Duodenal mucosa (tissue), 2 donors: ENCODE data around the gene GPA33.
A peak's percentile ranks its signal among the peaks of the same experiment; 100 is the strongest.

Experiments used
- H3K27ac ChIP-seq: one replicate; pipeline ENCODE4 v1.7.0; 2013; ENCODE audit warnings: low read depth, low read length
- H3K27me3 ChIP-seq, 2 donors: one replicate each; pipeline ENCODE4 v1.7.0; 2013; ENCODE audit warnings: low read length in 2 of 2, control low read depth in 1 of 2; ENCODE audit not compliant: insufficient read depth in 2 of 2, control insufficient read depth in 1 of 2
- H3K36me3 ChIP-seq, 2 donors: one replicate each; pipeline ENCODE4 v1.7.0; 2013; ENCODE audit warnings: low read length in 2 of 2, control low read depth in 1 of 2; ENCODE audit not compliant: insufficient read depth in 2 of 2, control insufficient read depth in 1 of 2
- H3K4me1 ChIP-seq, 2 donors: one replicate each; pipeline ENCODE4 v1.7.0; 2013; ENCODE audit warnings: low read length in 2 of 2, control low read depth in 1 of 2; ENCODE audit not compliant: insufficient read depth in 2 of 2, control insufficient read depth in 1 of 2
- H3K4me3 ChIP-seq, 2 donors: one replicate each; pipeline ENCODE4 v1.7.0; 2013; ENCODE audit warnings: low read length in 2 of 2, low read depth in 1 of 2
- H3K9ac ChIP-seq, 2 donors: one replicate each; pipeline ENCODE4 v1.7.0; 2013; ENCODE audit warnings: low read length in 2 of 2, low read depth in 1 of 2
- H3K9me3 ChIP-seq, 2 donors: one replicate each; pipeline ENCODE4 v1.7.0; 2013; ENCODE audit warnings: low read length in 2 of 2, control low read depth in 1 of 2; ENCODE audit not compliant: control insufficient read depth in 1 of 2

Gene GPA33

GRCh38 chr1:167089939-167090313, 251 bp downstream of the GPA33 start:
- Histone ChIP-seq H3K27me3 (no peaks in the 10 kb centered on the region), H3K4me1 (peaks cover 28 to 58% of the 10 kb centered on the region in 2 donors), H3K9me3 (no peaks in the 10 kb centered on the region), H3K36me3 (no peaks in the 10 kb centered on the region), H3K27ac (peak overlapping the region; percentile 82), H3K9ac (peak overlapping the region; percentile 79 to 91), H3K4me3 (peak overlapping the region; percentile 66 to 79)

DNA sequence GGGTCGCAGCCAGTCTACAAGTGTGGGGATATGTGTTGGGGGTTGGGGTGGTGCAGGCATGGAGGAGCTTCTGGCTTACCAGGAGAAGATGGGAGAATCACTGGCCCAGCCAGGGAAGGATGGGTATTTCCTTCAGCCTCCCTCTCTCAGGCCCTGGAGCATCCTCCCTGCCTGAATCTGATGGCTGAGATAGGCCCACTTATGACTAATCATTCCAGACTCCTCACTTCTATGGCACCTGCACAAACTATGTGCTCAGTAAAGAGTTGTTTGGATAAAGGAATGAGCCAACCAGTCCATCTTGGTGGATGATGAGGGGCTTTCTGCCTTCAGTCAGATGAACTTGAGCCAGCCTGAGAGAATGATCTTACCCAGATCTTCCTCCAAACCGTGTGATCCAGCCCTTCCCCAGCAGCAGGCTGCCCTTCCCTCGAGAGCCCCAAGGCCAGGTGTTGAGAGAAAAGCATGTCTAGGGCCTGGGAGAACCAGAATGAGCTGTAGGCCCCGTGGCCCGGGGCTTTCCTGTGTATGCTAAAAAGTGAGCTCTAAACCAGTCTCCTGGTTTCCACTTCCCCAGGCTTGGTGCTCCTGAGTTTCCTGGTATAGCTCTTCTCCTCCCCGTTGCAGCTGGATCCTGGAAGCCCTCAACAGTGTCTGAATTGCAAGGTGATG, 1.3 kb downstream of the GPA33 start:
- Histone ChIP-seq H3K36me3 (no peaks in the 10 kb centered on the region), H3K4me1 (peaks cover 37 to 69% of the 10 kb centered on the region in 2 donors), H3K27me3 (no peaks in the 10 kb centered on the region), H3K9me3 (no peaks in the 10 kb centered on the region), H3K4me3 (peak overlapping the region; percentile 66 to 79), H3K9ac (peak overlapping the region; percentile 79 to 91), H3K27ac (no peak overlapping the region)

GRCh38 chr1:167086768-167087167, 3.4 kb downstream of the GPA33 start:
- Histone ChIP-seq H3K27ac (no peak overlapping the region), H3K4me3 (peak overlapping the region in 1 of 2 donors; percentile 46), H3K4me1 (peaks cover 57 to 81% of the 10 kb centered on the region in 2 donors), H3K9ac (peak overlapping the region in 1 of 2 donors; percentile 52), H3K9me3 (no peaks in the 10 kb centered on the region), H3K27me3 (no peaks in the 10 kb centered on the region), H3K36me3 (no peaks in the 10 kb centered on the region)

- Histone ChIP-seq H3K9me3 (no peaks in the 10 kb centered on the region), H3K27ac (no peak overlapping the region), H3K9ac (peak overlapping the region; percentile 40 to 52), H3K4me1 (peaks cover 64 to 82% of the 10 kb centered on the region in 2 donors), H3K4me3 (peak overlapping the region; percentile 6 to 46), H3K36me3 (no peaks in the 10 kb centered on the region), H3K27me3 (no peaks in the 10 kb centered on the region)
Measured at GRCh38 chr1:167086033-167086432, 4.1 kb downstream of the GPA33 start.

GRCh38 chr1:167084757-167085156, 5.4 kb downstream of the GPA33 start:
- Histone ChIP-seq H3K4me3 (no peak overlapping the region), H3K4me1 (peaks cover 64 to 73% of the 10 kb centered on the region in 2 donors), H3K27me3 (no peaks in the 10 kb centered on the region), H3K9ac (peak overlapping the region in 1 of 2 donors; percentile 22), H3K27ac (no peak overlapping the region), H3K36me3 (no peaks in the 10 kb centered on the region), H3K9me3 (no peaks in the 10 kb centered on the region)

DNA sequence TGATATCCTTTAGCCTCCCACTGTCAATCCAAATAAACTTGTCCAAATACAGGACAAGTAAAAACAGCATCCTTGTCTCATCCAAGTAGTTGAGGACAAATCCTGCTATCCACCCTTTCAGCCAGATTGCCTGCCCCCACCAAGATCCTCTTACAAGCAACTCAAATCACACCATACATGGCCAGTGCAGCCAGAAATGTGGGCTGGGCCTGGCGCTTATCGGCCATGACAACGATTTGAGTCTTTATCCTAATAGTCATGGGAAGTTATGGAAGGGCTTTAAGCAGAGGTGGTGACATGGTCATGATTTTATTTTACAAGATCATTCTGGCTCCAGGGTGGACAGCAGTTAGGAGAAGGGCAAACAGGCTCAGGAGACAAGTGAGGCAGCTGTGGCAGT, 6.3 kb downstream of the GPA33 start:
- Histone ChIP-seq H3K27me3 (no peaks in the 10 kb centered on the region), H3K4me1 (peaks cover 64 to 72% of the 10 kb centered on the region in 2 donors), H3K9ac (peak overlapping the region; percentile 22 to 73), H3K4me3 (peak overlapping the region; percentile 9 to 47), H3K9me3 (no peaks in the 10 kb centered on the region), H3K36me3 (no peaks in the 10 kb centered on the region), H3K27ac (no peak overlapping the region)

DNA sequence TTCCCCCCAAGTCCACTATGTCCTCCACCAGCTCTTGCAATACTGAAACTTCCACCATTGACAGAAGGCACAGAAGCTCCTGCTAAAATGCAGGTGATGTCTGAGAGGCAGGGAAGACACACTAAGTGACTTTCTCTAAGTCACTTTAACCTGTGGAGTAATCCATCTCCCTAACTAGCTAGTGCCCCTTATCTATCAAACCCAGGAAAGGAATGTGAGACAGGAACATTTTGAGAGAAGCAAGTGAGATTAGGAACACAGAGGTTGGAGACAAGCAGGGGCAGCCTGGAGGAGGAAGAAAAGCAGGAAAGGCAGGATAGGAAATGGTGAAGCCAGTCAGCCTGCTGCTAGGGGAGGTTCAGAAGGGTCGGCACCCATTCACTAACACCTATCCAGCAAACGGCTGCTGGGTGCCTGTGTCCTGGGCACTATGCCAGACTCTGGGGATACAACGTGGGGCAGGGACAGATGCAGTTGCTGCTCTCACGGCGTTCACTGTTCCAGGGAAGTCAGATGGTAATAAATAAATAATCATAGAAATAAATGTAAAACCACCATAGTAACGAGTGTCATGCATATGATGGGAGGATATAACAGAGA, 7.0 kb downstream of the GPA33 start:
- Histone ChIP-seq H3K27ac (peak overlapping the region; percentile 90), H3K4me3 (peak overlapping the region; percentile 30 to 47), H3K4me1 (peaks cover 67 to 70% of the 10 kb centered on the region in 2 donors), H3K9me3 (no peaks in the 10 kb centered on the region), H3K36me3 (no peaks in the 10 kb centered on the region), H3K9ac (peak overlapping the region; percentile 73 to 74), H3K27me3 (no peaks in the 10 kb centered on the region)

DNA sequence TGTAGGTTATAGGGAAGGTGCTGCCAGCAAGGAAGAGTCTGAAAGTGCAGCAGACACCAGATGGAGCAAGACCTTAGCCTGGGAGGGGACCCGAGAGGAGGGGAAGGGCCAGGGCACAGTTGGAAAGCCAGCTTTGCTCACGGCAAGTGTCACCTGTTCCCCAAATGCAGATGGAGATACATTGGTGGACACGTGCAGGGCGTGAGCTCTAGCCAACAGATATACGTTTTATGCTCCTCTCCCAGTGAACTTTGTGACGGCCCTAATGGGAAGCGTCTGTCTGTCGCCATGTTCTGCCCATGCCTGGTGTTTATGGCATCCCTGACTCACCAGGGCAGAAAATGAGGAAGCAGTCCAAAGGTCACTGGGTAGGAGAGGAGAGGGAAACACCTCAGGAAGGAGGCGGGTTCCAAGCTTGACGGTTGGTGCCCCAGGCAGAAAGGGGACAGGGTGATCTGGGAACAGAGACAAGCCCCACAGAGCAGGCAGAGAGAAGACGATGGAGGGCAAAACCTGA, 7.6 kb downstream of the GPA33 start:
- Histone ChIP-seq H3K27ac (peak overlapping the region; percentile 90), H3K9me3 (no peaks in the 10 kb centered on the region), H3K4me3 (peak overlapping the region; percentile 33 to 49), H3K4me1 (peaks cover 68 to 70% of the 10 kb centered on the region in 2 donors), H3K9ac (peak overlapping the region; percentile 73 to 74), H3K27me3 (no peaks in the 10 kb centered on the region), H3K36me3 (no peaks in the 10 kb centered on the region)

GRCh38 chr1:167081594-167082156, 8.5 kb downstream of the GPA33 start:
- Histone ChIP-seq H3K9me3 (no peaks in the 10 kb centered on the region), H3K4me3 (peak overlapping the region; percentile 33 to 49), H3K36me3 (no peaks in the 10 kb centered on the region), H3K27me3 (no peaks in the 10 kb centered on the region), H3K9ac (peak overlapping the region in 1 of 2 donors; percentile 55), H3K4me1 (peaks cover 60 to 67% of the 10 kb centered on the region in 2 donors), H3K27ac (peak overlapping the region; percentile 70)

- Histone ChIP-seq H3K36me3 (peaks cover 5 to 22% of the 10 kb centered on the region in 2 donors), H3K27ac (no peak overlapping the region), H3K4me1 (peaks cover 27 to 28% of the 10 kb centered on the region in 2 donors), H3K9ac (no peak overlapping the region), H3K4me3 (no peak overlapping the region), H3K27me3 (no peaks in the 10 kb centered on the region), H3K9me3 (no peaks in the 10 kb centered on the region)
Measured at GRCh38 chr1:167077868-167078210, 12.3 kb downstream of the GPA33 start.
